ENCODE measurements around the gene BACH1. TPM values are rescaled to one million over a fixed set of nuclear protein-coding genes. Genes with fewer than 3 reads are reported as not detected.
A peak's percentile ranks its signal among the peaks of the same experiment; 100 is the strongest.

BACH1 gene
- total RNA-seq, 1 donor from 2014 or later: 49.4 TPM

GRCh38 chr21:29367335-29367734 lies 68.6 kb downstream of the BACH1 start:
- no peak for TF ChIP-seq CTCF (IDR thresholded peaks at IDR 0.05; ENCODE audit: unreplicated experiment)
- Mint-ChIP-seq H3K27ac (ENCODE audit: unreplicated experiment) (no peak overlapping the region), H3K4me3 (ENCODE audit: unreplicated experiment) (no peak overlapping the region), H3K27me3 (ENCODE audit: unreplicated experiment) (peaks cover 2% of the 10 kb centered on the region), H3K9me3 (ENCODE audit: unreplicated experiment) (no peaks in the 10 kb centered on the region), H3K36me3 (ENCODE audit: low read depth, unreplicated experiment) (peaks cover 9% of the 10 kb centered on the region), H3K4me1 (ENCODE audit: unreplicated experiment) (no peaks in the 10 kb centered on the region)
- no peak for DNase-seq (ENCODE audit: low spot score)

GRCh38 chr21:29368906-29369305 lies 70.2 kb downstream of the BACH1 start:
- no peak overlapping the region for H3K4me3 Mint-ChIP-seq (ENCODE audit: unreplicated experiment)
- peaks cover 7% of the 10 kb centered on the region for H3K36me3 Mint-ChIP-seq (ENCODE audit: low read depth, unreplicated experiment)
- H3K27me3 Mint-ChIP-seq (ENCODE audit: unreplicated experiment): peaks cover 2% of the 10 kb centered on the region
- TF ChIP-seq CTCF (IDR thresholded peaks at IDR 0.05; ENCODE audit: unreplicated experiment): no peak
- H3K4me1 Mint-ChIP-seq (ENCODE audit: unreplicated experiment): no peaks in the 10 kb centered on the region
- no peaks in the 10 kb centered on the region for H3K9me3 Mint-ChIP-seq (ENCODE audit: unreplicated experiment)
- H3K27ac Mint-ChIP-seq (ENCODE audit: unreplicated experiment): no peak overlapping the region
- DNase-seq (ENCODE audit: low spot score): no peak

DNA sequence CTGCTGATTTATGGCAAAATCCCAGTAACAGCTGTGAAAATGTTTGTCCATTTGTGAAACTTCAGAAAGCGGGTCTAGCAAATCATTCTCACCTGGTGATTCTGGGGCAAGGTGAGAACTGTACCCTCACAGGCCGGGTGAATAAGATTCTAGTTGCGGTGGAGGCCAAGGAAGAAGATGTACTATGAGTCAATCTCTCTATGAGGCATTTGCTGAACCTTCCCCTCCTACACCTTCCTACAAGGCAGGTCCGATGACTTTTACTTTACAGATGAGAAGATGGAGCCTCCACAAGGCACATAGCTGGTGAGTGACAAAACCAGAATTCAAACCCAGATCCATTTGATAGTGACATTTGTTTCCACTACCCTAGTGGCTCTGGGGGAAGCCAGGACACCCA lies 72.7 kb downstream of the BACH1 start:
- no peak overlapping the region for H3K4me3 Mint-ChIP-seq (ENCODE audit: unreplicated experiment)
- no peak for DNase-seq (ENCODE audit: low spot score)
- H3K27me3 Mint-ChIP-seq (ENCODE audit: unreplicated experiment): peaks cover 2% of the 10 kb centered on the region
- no peak overlapping the region for H3K27ac Mint-ChIP-seq (ENCODE audit: unreplicated experiment)
- H3K36me3 Mint-ChIP-seq (ENCODE audit: low read depth, unreplicated experiment): peaks cover 7% of the 10 kb centered on the region
- H3K4me1 Mint-ChIP-seq (ENCODE audit: unreplicated experiment): peaks cover 2% of the 10 kb centered on the region
- TF ChIP-seq CTCF (IDR thresholded peaks at IDR 0.05; ENCODE audit: unreplicated experiment): no peak
- H3K9me3 Mint-ChIP-seq (ENCODE audit: unreplicated experiment): no peaks in the 10 kb centered on the region

GRCh38 chr21:29372063-29372802 lies 73.5 kb downstream of the BACH1 start:
- H3K36me3 Mint-ChIP-seq (ENCODE audit: low read depth, unreplicated experiment): peaks cover 7% of the 10 kb centered on the region
- TF ChIP-seq CTCF (IDR thresholded peaks at IDR 0.05; ENCODE audit: unreplicated experiment): peak; percentile 87
- H3K9me3 Mint-ChIP-seq (ENCODE audit: unreplicated experiment): no peaks in the 10 kb centered on the region
- H3K4me1 Mint-ChIP-seq (ENCODE audit: unreplicated experiment): peaks cover 8% of the 10 kb centered on the region
- no peaks in the 10 kb centered on the region for H3K27me3 Mint-ChIP-seq (ENCODE audit: unreplicated experiment)
- H3K27ac Mint-ChIP-seq (ENCODE audit: unreplicated experiment): no peak overlapping the region
- H3K4me3 Mint-ChIP-seq (ENCODE audit: unreplicated experiment): no peak overlapping the region
- DNase-seq (ENCODE audit: low spot score): peak; percentile 62

GRCh38 chr21:29374481-29374880 lies 75.8 kb downstream of the BACH1 start:
- DNase-seq (ENCODE audit: low spot score): no peak
- Mint-ChIP-seq H3K27me3 (ENCODE audit: unreplicated experiment) (peaks cover 1% of the 10 kb centered on the region), H3K4me3 (ENCODE audit: unreplicated experiment) (no peak overlapping the region), H3K9me3 (ENCODE audit: unreplicated experiment) (no peaks in the 10 kb centered on the region), H3K27ac (ENCODE audit: unreplicated experiment) (no peak overlapping the region), H3K4me1 (ENCODE audit: unreplicated experiment) (peaks cover 10% of the 10 kb centered on the region), H3K36me3 (ENCODE audit: low read depth, unreplicated experiment) (peaks cover 7% of the 10 kb centered on the region)
- no peak for TF ChIP-seq CTCF (IDR thresholded peaks at IDR 0.05; ENCODE audit: unreplicated experiment)
